Dedifferentiated amniotic fluid mesenchymal stem cell (primary cell): ENCODE data around the gene HIC2.
"Not testable (repeated sequence)": the region's sequence is repeated elsewhere in the genome, so short reads cannot be mapped to it uniquely, and the experiment has no call there.

Source experiments
- DNase-seq: peaks from one replicate; pipeline ENCODE4 v3.0.0-alpha.2; 2016; ENCODE audit errors: extremely low spot score

The HIC2 gene

DNA sequence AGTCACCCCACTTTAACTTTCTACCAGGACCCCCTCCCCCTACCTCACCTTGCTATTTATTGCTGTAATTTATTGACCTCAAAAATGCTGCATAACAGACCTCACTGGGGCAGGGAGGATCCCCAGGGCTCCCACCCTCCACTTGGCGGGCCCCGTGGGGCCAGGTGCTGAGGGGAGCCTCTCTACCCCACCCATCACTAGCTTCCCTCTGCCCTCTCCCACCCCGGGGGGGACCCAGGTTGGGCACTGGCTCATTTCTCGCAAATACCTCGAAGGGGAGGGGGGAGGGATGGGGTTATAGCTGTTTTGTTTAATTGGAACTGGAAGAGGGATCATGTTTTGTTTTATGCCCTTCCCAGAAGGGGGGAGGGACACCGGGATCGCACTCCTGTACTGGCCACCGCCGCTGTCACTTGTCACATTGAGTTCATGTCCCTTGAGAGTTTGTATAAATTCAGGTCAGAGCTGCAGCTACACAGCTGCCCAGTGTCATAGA is 33.7 kb downstream of the HIC2 start:
- DNase-seq: peak; percentile 12

DNA sequence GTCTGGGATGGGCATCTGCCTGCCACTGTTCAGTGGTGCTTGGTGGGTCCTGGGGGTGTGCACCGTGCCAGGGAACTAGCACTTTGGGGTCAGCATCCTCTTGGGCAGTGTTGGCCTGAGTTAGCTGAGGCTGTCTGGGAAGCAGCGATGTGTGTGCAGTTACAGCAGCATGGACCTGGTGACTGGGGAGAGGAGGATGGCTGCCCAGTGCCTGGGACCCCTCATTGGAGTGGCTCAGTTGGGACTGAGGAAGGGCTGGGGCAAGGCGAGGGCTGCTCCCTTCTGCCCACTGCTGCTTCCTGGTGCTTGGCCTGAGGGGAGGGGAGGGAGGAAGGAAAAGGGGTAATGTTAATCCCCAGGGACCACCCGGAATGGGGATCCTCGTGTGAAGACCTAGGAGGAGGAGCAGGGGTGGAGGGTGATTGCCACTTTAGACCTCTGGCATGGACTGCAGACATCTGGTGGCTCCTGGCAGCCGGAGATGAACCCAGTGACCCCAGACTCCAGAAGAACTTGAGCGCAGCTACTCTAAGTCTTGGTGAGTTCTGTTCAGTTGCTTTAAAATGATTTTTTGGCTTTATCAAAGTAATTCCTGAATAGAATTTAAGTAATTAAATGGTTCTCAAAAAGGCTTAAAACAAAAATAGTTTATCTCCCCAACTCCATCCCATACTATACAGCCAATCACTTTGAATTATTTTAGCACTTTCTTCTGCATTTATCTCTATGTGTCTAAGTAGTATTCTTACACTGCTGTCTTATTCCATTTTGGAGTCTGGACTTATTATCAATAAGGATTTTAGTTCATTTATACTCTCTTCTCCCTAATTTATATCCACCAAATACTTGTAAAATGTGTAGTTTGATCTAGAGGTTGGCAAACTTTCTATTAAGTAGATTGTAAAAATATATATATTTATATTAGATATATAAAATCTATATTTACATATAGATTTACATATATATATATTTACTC is 34.7 kb downstream of the HIC2 start:
- peak; percentile 5 for DNase-seq

DNA sequence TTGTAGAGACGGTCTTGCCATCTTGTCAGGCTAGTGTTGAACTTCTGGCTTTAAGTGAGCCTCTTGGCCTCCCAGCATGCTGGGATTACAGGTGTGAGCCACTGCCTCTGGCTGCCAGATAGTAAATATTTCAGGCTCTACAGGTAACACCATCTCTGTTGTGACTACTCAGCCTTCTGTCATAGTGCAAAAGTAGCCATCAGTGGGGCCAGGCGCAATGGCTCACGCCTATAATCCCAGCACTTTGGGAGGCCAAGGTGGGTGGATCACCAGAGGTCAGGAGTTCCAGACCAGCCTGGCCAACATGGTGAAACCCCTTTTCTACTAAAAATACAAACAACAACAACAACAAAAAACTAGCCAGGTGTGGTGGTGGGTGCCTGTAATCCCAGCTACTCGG is 35.5 kb downstream of the HIC2 start:
- peak; percentile 5 for DNase-seq

DNA sequence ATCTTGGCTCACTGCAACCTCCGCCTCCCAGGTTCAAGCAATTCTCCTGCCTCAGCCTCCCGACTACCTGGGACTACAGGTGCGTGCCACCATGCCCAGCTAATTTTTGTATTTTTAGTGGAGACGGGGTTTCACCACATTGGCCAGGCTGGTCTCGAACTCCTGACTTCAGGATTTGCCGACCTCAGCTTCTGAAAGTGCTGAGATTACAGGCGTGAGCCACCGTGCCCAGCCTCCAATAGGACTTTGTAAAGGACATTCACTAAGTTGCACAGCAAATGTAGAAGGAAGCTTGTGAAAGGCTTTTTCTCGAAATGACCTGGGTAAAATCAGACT is 37.8 kb downstream of the HIC2 start:
- not testable (repeated sequence) for DNase-seq

DNA sequence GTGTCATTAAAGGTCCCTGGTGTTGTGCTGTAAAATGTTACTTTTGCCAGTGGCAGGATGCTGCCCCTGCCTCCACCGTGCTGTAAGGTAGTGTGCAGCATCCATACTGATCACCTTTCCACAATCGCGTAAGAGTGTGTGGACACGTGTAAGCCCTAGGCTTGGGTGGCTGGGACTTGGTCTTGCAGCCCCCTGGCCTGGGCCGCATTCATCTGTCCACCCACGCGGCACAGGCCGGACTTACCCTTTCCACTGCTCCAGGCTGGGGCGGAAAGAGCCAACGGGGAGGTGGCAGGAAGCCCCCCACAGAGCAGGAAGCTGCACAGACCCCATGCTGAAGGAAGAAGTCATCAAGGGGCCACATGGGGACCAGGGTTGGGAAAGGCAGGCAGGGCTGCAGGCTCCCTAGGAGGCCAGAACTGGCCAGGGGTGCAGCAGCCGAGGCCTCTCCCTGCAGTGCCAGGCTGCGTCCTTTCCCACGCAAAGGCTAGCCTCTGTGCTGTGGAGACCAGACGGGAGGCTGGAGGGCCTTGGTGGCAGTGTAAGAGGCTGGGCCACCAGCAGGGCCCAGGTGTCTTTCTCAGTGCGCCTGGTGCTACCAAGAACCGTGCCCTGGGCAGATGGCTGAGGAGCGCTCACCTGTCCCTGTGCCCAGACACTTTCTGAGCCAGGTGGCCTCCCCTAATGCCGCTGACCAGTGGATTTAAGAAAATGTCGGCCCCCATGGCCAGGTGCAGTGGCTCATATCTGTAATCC is 38.3 kb downstream of the HIC2 start:
- peak; percentile 9 for DNase-seq

DNA sequence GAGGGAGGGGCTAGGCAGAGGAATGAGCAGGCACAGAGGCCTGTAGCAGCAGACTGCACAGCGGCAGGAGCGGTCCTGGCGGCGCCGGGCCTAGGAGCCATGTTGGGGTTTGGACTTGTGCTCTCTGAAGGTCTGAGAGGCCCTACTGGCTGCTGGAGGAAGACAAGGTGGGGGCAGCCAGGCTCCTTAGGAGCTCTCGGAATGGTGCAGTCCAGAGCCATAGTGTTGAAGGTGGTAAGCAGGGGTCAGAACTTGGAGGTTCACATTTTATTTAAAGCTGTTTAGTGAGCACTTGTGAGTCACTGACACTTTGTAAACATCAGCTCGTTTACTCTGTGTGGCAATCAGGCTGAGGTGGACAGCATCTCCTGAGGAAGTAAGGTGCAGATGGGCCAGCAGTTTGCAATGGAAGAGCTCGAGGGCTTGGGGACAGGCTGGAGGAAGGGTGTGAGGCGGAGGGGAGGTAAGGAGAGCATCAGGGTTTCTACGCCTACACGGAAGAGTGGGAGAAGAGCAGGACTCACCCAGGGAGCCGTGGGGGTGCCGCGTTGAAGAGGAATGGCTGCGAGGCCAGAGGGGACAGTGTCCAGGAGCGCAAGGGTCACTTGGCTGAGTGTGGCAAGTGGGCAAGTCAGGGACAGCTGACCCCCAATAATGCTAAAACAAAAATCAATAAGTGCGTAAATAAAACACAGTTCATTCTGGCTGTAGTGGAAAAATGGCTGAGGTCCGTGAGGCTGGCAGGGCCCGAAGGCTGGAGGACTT is 40.0 kb downstream of the HIC2 start:
- DNase-seq: peak; percentile 4

DNA sequence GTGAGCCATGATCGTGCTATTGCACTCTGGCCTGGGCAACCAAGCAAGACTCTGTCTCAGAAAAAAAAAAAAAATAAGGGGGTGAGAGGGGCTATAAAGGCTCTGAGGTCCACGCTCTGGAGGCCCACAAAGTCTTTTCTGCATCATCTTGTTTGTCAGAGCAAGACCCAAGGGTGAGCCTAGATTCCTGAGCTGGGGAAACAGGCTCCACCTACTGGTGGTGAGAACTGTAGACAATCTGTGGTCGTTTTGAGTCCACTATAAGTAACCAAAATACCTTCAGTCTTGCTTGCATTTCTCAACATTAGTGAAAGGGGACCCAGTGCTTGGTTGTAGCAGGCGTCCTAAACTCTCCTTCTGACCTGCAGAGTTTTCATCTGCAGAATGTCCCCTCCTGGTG is 45.5 kb downstream of the HIC2 start:
- DNase-seq: not testable (repeated sequence)

DNA sequence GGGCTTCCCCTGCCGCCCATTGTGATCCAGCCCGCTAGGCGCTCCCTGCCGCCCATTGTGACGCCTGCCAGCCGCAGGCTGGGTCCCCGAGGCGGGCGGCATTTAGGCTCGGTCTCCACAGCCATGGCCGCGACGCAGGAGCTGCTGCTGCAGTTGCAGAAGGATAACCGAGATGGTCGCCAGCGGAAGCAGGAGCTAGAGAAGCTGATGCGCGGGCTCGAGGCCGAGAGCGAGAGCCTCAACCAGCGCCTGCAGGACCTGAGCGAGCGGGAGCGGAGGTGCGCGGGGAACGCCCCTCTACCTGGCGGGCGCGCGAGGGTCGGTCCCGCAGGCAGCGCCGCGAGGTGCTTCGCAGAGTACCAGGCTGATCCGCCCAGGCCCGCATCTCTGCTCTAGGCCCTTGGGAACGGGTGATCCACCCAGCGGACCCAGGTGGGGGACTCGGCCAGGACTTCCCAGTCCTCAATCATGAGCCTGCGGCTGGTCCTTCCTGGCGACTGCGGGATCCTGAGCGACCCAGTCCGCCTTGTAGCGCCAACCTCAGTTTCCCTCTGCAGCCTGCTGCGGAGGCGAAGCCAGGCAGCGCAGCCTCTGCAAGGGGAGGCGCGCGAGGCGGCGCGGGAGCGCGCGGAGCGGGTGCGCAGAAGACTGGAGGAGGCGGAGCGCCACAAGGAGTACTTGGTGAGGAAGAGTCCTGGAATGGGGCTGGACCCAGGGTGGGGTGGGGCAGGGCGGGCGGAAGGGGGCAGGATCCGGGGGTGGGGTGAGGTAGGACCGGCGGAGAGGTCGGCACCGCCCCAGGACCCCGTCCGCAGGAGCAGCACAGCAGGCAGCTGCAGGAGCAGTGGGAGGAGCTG is 50.4 kb downstream of the HIC2 start, which contains the start of gene TMEM191C:
TMEM191C (plus strand) TSS at position 51 of the 857 bp plus-strand sequence; CDS start at position 124, 73 bp downstream.
- DNase-seq: not testable (repeated sequence)

DNA sequence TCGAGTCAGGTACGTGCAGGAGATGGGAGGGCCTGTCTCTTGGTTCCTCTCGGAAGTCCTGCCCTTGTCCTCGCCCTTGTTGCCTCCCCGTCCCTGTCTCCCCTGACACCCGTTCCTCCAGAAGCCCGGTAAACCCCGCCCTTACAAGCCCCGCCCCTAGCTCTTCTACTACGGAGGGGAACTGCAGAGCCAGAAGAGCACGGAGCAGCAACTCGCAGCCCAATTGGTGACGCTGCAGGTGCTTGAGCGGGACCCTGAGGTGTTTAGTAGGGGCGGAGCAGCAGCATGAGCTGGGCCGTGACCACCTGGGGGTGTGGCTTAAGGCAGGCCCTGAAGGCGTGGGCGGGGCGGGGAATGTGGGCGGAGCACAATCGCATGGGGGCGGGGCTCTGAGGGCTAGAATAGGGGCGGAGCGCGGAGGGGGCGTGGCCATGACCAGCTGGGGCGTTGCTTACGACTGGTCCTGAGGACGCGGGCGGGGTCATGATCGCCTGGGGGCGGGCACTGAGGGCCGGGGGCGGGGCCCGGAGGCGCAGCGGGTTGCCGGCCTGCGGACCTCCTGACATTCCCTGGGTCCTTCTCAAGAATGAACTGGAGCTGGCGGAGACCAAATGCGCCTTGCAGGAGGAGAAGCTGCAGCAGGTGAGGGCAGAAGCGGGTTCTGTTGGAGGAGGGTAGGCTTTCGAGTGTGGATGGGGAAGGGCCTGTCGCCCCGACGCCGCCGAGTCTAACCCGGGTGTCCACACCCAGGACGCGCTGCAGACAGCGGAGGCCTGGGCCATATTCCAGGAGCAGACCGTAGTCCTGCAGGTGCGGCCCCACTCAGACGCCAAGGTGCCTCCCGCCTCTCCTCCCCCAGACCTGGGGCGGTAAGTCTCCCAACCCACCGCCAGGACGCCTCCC is 51.3 kb downstream of the HIC2 start:
- peak; percentile 14 for DNase-seq

DNA sequence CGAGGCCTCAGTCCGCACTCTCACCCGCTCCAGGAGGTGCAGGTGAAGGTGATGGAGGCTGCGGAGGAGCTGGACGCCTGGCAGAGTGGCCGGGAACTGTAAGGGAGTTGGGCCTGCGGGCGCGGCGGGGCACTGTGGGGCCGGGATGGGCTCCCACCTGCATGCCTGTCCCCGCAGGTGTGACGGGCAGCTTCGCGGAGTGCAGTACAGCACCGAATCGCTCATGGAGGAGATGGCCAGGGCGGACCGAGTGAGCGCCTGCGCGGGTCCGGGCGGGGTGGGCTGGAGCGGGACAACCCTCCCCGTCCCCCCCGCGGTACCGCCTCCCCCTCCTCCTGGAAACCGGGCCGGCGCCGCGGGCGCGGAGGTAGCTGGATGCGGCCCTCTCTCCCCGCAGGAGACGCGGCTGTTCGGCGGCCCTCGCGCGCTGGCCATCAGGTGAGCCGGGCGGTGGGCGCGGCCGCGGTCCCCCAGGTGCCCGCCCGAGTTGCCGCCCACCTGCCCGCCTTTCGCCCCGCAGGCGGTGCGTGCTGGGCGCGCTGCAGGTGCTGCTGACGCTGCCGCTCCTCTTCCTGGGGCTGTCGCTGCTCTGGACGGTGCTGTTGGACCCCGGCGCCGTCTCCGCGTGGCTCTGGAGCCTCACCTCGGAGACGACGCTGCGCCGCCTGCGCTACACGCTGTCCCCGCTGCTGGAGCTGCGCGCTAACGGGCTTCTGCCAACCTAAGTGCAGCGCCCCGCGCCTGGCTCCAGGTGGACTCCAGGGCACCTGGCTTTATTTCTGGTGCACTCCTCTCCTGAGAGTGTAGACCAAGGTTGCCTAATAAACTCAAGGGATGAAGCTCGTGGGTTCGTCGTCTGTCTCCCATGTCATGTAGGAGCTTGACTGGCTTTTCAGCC is 52.2 kb downstream of the HIC2 start:
- DNase-seq: not testable (repeated sequence)

DNA sequence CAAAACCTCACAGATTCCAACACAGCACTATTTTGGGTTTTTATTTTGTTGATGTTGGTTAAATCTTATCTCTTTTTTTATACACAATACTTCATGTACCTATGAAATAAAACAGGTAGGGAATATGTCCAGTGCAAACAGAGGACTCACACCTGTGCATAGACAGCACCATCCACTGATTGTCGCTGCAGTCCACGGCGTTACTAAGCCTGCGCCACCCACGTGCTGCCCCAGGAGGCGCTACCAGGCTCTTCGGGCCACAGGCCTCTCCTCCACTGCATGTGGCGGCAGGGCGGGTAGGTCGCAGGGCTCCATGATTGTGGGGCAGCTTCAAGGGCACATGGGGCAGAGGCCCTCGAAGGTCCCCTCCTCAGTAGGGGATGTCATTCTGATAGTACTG is 55.8 kb downstream of the HIC2 start:
- not testable (repeated sequence) for DNase-seq

DNA sequence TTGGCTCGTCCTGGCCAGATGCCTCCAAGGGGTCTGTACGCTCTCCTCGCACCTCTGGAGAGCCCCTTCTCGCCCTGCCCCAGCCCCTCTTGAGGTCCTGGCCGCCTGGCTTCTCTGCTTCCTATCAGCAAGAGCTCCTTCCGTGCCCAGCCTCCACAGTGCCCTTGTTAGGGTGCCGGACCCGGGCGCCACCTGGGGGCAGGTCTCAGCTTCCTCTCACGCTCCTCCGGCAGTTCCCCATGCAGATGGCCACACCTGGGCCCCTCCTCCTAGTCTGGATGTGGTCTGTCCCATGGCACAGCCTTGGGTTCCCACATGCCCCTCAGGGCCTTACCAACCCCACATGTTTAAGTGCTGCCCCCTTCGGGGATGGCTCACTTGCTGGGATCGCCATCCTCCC is 56.5 kb downstream of the HIC2 start:
- DNase-seq: not testable (repeated sequence)

DNA sequence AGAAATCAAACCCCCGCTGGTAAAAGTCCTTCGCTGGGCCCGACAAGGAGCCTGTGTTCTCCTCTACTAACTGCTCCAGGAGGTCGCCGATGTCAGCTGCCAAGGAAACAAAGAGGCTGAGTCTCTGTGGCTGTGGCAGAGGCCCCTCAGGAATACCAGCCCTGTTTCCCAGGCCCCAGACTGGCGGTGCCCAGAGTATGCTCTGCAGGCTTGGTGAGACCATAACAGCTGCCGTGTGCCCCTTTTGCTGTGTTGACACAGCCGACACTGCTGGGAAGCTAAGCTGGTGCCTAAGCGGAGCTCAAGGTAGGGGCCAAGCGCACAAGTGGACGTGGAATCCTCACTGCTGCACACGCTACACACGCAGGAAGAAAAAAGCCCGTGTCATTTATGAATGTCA is 66.9 kb downstream of the HIC2 start:
- not testable (repeated sequence) for DNase-seq

DNA sequence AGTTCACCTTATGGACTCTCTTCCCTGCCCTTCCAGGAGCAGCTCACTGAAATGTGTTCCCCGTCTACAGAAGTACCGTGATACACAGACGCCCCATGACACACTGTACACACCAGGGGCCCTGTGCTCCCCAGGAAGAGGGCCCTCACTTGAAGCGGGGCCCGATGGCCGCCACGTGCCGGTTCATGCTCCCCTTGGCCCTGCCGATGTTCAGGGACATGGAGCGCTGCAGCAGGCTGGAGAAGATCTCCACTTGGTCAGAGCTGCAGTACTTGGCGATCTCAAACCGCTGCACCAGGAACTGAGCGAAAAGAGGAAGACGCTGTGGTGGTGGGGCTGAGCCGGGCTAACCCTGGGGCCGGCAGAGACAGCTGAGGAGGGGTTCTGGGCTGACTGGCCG is 70.6 kb downstream of the HIC2 start:
- not testable (repeated sequence) for DNase-seq

DNA sequence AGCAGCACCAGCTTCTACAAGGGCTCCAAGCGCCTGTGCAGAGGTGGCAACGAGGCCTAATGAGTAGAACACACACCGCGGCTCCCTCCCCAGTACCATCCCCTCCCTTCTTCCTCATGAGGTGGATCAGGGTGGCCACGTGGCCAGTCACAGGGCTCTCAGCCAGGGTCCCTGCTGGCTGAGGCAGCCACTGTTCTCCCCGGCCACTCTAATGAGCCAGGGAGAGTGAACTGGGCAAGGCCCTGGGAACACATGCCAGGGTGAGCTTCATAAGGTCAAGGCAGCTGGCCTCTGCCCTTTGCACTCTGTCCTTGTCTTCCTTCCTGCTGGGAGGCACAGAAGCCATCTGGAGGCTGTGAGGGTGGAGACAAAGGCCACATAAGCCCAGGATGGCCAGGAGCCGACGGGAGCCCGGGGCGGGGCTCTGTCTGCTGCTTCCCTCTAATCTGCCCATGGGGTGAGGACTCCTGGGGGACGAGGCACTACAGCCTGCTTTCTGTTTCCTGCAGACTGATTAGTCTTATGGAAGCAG is 72.0 kb downstream of the HIC2 start:
- DNase-seq: not testable (repeated sequence)

DNA sequence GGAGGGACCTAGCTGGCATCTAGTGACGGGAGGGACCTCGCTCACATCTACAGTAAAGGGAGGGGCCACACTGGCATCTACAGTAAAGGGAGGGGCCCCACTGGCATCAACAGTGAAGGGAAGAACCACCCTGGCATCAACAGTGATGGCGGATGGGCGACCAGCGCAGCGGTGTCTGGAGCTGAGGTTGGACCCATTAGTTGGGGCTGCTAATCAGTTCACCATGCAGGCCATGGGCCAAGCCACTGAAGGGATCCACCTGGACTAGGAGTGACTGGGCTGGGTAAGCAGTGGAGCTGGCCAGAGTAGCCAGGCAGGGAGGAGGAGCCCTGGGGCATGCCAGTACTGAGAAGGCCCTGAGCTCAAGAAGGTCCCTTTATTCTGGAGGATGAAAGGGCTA is 73.4 kb downstream of the HIC2 start:
- DNase-seq: not testable (repeated sequence)

DNA sequence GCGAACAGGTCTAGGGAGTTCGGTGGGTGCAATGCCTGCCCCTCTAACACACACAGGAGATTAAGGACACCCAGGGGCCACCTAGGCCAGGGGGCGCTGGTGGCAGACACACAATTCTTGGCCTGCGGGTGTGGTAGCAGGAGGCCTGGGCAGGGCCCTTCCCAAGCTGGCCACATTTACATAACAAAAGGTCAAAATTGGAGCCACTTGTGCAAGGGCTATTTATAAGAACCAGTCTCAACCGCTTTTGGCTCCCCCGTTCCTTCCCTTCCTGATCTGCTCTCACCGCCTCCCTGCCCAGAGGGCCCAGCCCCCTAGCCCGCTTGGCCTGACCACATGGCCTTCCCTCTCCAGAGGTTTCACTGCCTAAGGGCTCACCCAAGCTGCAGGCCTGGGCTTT is 75.1 kb downstream of the HIC2 start:
- DNase-seq: not testable (repeated sequence)
